GM19438 (cell line): ENCODE results near the gene FNIP2.
"Not testable (repeated sequence)": the region's sequence is repeated elsewhere in the genome, so short reads cannot be mapped to it uniquely, and the experiment has no call there.

ENCODE experiments used
- ATAC-seq: cut with Tn5 transposase; IDR thresholded peaks from one replicate; pipeline ENCODE4 v1.9.1; 2021; ENCODE audit warnings: low read depth; ENCODE audit not compliant: unreplicated experiment

The FNIP2 gene

GRCh38 chr4:158787709-158788475 is 19.1 kb downstream of the FNIP2 start:
- no peak for ATAC-seq

DNA sequence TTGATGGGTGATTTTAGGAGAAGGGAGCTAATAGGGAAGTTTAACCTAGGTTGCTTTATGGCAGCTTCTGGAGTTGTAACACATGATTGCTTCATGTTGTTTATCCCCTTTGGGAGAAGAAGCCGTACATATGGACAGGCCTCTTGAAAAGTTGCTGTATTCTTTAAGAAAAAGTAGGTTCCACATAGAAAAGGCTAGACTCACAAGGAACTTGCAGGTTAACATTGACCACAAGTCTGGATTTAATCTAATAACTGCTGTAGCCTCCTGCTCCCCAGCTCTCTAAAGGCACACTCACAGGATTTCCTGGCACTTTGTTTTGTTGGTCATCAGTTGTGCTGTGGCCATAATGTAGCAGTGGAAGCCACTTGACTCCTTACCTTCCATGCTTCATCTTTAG is 19.7 kb downstream of the FNIP2 start:
- ATAC-seq, result no peak

DNA sequence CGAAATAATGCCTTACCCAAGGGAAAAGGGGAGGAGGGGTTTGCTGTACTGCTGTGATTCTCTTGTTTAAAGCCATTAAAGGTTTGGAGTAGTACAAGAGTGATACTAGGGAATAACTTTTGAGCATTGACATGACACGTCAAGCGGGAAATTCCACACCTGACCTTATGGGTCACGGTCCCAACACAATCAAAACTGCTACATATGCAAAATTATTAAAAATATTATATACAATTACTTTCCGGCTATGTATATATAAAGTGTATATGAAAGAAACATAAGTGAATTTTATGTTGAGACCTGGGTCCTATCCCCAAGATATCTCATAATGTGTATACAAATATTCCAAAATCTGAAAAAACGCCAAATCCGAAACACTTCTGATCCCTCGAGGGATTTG is 21.0 kb downstream of the FNIP2 start:
- ATAC-seq, result no peak

GRCh38 chr4:158793021-158793420 is 24.2 kb downstream of the FNIP2 start:
- no peak for ATAC-seq

DNA sequence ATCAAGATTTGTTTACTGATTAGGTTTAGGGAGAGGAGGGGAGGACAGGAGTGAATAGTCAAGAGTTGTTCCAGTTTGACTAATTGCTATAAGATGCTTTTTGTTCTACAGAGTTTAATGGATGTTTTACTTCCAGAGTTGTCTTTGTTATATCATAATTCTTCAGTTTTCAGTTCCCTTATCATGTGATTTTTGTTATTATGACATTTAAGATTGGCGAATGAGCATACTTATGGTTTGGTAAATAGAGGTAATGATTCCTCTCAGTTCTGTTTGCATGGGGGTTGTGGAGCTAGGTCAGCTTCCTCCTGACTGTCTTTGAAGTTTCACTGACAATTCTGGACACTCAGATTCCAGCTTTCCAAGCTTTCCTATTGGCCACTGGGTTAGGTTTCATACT is 24.6 kb downstream of the FNIP2 start:
- not testable (repeated sequence) for ATAC-seq

DNA sequence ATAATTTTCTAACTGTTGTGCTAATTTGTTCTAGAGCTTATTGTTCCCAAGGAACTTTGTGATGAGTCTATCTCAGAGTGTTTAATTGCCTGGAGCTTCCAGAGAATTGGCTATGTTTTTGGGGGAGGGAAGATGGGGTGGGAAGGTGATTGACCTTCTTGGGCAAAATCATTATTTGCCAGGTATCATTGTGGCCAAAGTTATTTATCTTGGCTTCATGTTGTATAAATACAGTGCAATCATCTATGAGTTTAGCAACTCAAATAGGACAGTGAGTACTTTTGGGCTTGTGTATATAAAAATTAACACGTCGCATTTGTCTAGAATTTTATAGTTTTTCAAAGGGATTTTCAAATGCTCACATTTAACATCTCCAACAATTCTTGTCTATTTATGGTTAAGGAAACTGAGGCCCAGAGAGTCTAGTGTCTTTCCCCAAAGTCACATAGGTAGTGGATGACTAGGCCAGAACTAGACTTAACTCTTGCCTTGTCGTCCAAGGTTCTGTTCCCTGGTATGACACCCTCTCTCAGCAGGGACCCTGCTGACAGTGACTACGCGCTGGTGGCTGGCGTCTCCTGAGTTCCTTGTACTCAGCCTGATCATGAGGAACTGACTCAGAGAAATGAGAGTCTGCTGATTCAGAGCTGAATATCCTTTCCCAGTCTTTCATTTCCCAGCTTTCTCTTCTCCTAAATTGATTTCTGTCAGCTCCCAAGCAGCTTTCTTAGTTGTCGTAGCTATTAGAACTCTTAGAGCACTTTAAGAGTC is 27.7 kb downstream of the FNIP2 start:
- no peak for ATAC-seq

DNA sequence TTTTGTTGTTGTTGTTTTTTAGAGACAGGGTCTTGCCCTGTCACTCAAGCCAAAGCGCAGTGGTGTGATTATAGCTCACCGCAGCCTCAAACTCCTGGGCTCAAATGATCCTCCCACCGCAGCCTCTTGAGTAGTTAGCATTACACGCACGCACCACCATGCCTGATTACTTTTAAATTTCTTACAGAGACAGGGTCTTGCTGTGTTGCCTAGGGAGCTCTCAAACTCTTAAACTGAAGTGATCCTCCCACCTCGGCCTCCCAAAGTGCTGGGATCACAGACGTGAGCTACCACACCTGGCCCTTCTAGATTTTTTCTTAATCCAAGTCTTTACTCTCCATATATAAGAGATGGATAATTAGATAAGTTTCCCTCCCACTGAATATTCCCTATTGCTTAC is 29.2 kb downstream of the FNIP2 start:
- no peak for ATAC-seq

GRCh38 chr4:158799013-158799770 is 30.4 kb downstream of the FNIP2 start:
- ATAC-seq, result no peak

GRCh38 chr4:158799856-158800255 is 31.0 kb downstream of the FNIP2 start:
- ATAC-seq, result no peak

DNA sequence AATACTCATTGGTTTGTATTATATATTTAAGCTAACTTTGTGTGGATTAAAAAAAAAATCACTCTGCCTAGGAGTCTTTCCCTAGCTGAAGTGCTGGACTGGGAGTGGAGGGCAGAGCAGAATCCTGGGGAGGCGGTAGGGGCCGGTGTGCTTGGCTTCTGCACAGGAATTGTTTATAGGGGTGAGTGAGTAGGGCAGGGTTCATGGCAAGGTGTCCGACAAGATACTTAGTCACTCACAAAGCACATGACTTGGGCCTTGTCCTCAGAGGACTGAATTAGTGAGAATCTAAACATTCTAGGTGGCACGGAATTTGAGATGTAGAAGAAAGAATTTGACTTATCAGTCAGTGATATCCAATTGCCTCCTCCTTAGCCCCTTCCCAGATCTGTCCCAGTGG is 32.2 kb downstream of the FNIP2 start:
- no peak for ATAC-seq

DNA sequence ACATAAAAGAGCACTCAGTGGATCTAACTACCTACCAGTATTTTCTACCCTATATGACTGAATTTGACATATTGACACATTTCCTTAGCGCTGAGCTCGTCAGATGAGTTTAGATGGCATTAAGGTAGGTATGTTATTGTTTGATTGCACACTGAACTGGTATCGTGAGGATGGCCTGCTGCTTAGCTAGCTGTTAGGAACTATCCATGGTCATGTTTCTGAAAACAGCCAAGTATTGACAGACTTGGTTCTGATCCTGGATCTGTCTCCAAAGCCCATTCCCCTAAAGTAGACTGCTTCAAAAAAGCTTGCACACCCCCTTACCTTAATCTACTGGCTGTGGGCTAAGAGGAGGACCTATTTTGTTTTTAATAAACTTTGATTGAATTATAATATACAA is 32.9 kb downstream of the FNIP2 start:
- no peak for ATAC-seq

DNA sequence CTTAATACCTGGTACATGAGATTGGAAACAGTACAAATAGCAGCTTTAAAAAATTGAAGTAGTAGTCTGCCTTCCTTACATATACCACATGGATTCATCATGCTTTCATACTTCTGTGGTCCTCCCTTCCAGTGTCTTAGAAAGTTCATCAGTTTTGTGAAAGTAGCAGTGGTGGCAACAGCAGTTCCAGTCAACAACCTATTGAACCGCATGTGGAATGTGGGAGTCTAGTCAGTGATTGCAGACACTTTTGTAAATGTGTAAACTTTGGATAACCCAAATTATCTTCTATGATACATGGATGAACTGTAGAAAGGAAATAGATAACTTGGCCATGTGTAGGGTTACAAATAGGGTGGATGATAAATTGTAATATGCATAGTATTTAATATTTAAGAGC is 34.1 kb downstream of the FNIP2 start:
- no peak for ATAC-seq

GRCh38 chr4:158805635-158806471 is 37.0 kb downstream of the FNIP2 start:
- ATAC-seq, result no peak

DNA sequence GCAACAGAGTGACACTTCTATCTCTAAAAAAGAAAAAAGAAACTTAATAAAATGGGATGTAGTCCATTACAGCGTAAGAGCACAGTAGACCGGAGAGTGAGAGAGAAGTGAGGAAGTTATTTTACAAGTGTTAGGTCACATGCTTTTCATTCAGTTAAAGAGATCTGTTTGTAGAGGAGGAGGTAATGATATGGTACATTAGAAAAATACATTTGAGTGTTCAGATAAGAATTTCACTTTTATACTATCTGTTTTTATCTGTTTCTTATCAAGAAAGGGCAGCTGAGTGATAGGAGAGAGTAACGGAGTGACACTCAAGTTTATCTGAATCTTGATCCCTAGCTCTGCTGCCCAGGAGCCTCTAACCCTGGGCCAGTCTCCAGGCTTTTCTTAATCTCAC is 38.9 kb downstream of the FNIP2 start:
- no peak for ATAC-seq

DNA sequence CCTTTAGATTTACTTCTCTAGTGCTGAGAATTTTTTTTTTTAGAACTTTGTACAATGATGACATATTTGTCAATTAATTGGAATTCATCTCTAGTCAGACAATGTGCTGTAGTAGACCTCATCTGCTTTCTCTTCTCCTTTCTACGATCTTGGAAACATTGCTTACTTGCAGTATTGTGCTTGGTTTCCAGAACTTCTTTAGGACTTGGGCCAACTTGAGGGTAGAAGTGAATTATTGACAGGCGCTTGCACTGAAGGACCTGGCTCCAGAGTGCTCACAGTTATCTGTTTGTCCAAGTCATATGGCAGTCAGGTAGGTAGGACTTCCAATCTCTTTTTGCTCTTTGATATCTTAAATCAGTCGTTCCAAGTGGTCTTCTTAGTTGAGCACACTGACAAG is 39.6 kb downstream of the FNIP2 start:
- no peak for ATAC-seq

- ATAC-seq, result not testable (repeated sequence)
Measured at GRCh38 chr4:158809208-158809607, 40.4 kb downstream of the FNIP2 start.

GRCh38 chr4:158809611-158810486 is 41.0 kb downstream of the FNIP2 start:
- peak; percentile 70 for ATAC-seq

GRCh38 chr4:158810487-158811215 is 41.8 kb downstream of the FNIP2 start:
- no peak for ATAC-seq

DNA sequence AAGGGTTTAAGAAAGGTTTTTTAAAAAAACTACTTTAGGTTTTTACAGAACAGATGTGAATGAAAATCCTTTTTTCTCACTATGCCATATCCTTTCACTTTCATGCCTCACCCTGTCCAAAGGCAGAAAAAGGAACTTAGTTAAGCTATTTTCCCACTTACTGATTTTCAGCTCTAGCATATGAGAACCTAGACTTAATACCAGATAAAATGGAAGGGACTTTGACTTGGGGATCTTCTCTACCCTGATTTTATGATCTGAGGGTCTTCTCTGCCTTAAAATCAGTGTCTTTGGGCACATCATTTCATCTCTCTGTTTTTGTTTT is 42.4 kb downstream of the FNIP2 start:
- ATAC-seq, result no peak
